H9 (cell line): Measurements from ENCODE around the gene SGCD. TPM values are rescaled to one million over a fixed set of nuclear protein-coding genes. Genes with fewer than 3 reads are reported as not detected.

Experiments used
- DNase-seq: peaks from one replicate; pipeline ENCODE4 v3.0.0-alpha.2; 2017
- H2AFZ ChIP-seq: one replicate; pipeline ENCODE4 v1.6.1; 2013; ENCODE audit warnings: mild to moderate bottlenecking, low read length, control low read depth, moderate library complexity
- H2AK5ac ChIP-seq: 2 replicates; pipeline ENCODE4 v1.6.1; 2013; ENCODE audit warnings: low read length, control low read depth, mixed read lengths; ENCODE audit not compliant: insufficient read length
- H2BK120ac ChIP-seq: one replicate; pipeline ENCODE4 v1.6.1; 2013; ENCODE audit warnings: low read depth, mild to moderate bottlenecking, low read length, control low read depth, inconsistent platforms; ENCODE audit not compliant: poor library complexity, severe bottlenecking
- H2BK12ac ChIP-seq: 2 replicates; pipeline ENCODE4 v1.6.1; 2013; ENCODE audit warnings: low read length, control low read depth, mixed read lengths, low read depth; ENCODE audit not compliant: insufficient read length
- H2BK15ac ChIP-seq: 2 replicates; pipeline ENCODE4 v1.6.1; 2013; ENCODE audit warnings: low read depth, low read length, control low read depth
- H2BK20ac ChIP-seq: one replicate; pipeline ENCODE4 v1.6.1; 2013; ENCODE audit warnings: low read depth, mild to moderate bottlenecking, low read length, control low read depth, inconsistent platforms; ENCODE audit not compliant: poor library complexity, severe bottlenecking
- H2BK5ac ChIP-seq: 2 replicates; pipeline ENCODE4 v1.6.1; 2013; ENCODE audit warnings: low read length, control low read depth, mixed read lengths; ENCODE audit not compliant: insufficient read length
- H3K14ac ChIP-seq: 2 replicates; pipeline ENCODE4 v1.6.1; 2013; ENCODE audit warnings: low read length, control low read depth; ENCODE audit not compliant: insufficient read depth
- H3K18ac ChIP-seq: 2 replicates; pipeline ENCODE4 v1.6.1; 2013; ENCODE audit warnings: low read depth, mild to moderate bottlenecking, mixed read lengths, low read length, control low read depth; ENCODE audit not compliant: insufficient read length
- H3K23ac ChIP-seq: 2 replicates; pipeline ENCODE4 v1.6.1; 2013; ENCODE audit warnings: low read length, control low read depth, mixed read lengths, low read depth; ENCODE audit not compliant: insufficient read length
- H3K23me2 ChIP-seq: 2 replicates; pipeline ENCODE4 v1.6.1; 2013; ENCODE audit warnings: low read depth, mild to moderate bottlenecking, mixed read lengths, low read length, control low read depth; ENCODE audit not compliant: insufficient read length, poor library complexity, severe bottlenecking
- H3K27ac ChIP-seq: 2 replicates; pipeline ENCODE4 v1.5.1; 2013; ENCODE audit warnings: low read length, control low read depth, mixed read lengths, low read depth; ENCODE audit not compliant: insufficient read length
- H3K27me3 ChIP-seq: 2 replicates; pipeline ENCODE4 v1.6.1; 2013; ENCODE audit warnings: low read length, control low read depth, inconsistent platforms; ENCODE audit not compliant: insufficient read depth
- H3K4ac ChIP-seq: 2 replicates; pipeline ENCODE4 v1.6.1; 2013; ENCODE audit warnings: low read depth, mild to moderate bottlenecking, control low read depth, inconsistent platforms, low read length, moderate library complexity
- H3K4me1 ChIP-seq: 2 replicates; pipeline ENCODE4 v1.6.1; 2013; ENCODE audit warnings: low read length, control low read depth, inconsistent platforms; ENCODE audit not compliant: insufficient read depth
- H3K4me2 ChIP-seq: 2 replicates; pipeline ENCODE4 v1.6.1; 2013; ENCODE audit warnings: low read length, control low read depth, mixed read lengths; ENCODE audit not compliant: insufficient read length, insufficient read depth
- H3K56ac ChIP-seq: 2 replicates; pipeline ENCODE4 v1.6.1; 2013; ENCODE audit warnings: low read depth, mild to moderate bottlenecking, mixed read lengths, low read length, control low read depth; ENCODE audit not compliant: insufficient read length
- H3K79me1 ChIP-seq: 2 replicates; pipeline ENCODE4 v1.6.1; 2013; ENCODE audit warnings: low read depth, mild to moderate bottlenecking, moderate library complexity, low read length, control low read depth, inconsistent platforms; ENCODE audit not compliant: insufficient read depth, poor library complexity, severe bottlenecking
- H3K79me2 ChIP-seq: 2 replicates; pipeline ENCODE4 v1.6.1; 2013; ENCODE audit warnings: low read length, control low read depth, inconsistent platforms; ENCODE audit not compliant: insufficient read depth
- H3K9ac ChIP-seq: 2 replicates; pipeline ENCODE4 v1.6.1; 2013; ENCODE audit warnings: low read length, control low read depth, mixed read lengths; ENCODE audit not compliant: insufficient read length; ENCODE audit errors: extremely low read depth
- H3K9me3 ChIP-seq: one replicate; pipeline ENCODE4 v1.6.1; 2013; ENCODE audit warnings: low read depth, low read length, inconsistent platforms; ENCODE audit not compliant: control insufficient read depth
- H3T11ph ChIP-seq: one replicate; pipeline ENCODE4 v1.6.1; 2013; ENCODE audit warnings: mild to moderate bottlenecking, low read length, control low read depth, inconsistent platforms
- H4K20me1 ChIP-seq: one replicate; pipeline ENCODE4 v1.6.1; 2013; ENCODE audit not compliant: control insufficient read depth, insufficient read length, insufficient read depth
- H4K5ac ChIP-seq: 2 replicates; pipeline ENCODE4 v1.6.1; 2013; ENCODE audit warnings: low read depth, mild to moderate bottlenecking, mixed read lengths, low read length, control low read depth; ENCODE audit not compliant: insufficient read length
- H4K8ac ChIP-seq: replicated peaks from 2 replicates; pipeline ENCODE4 v1.6.1; 2013; ENCODE audit warnings: low read length, control low read depth, mixed read lengths, low read depth; ENCODE audit not compliant: insufficient read length
- H4K91ac ChIP-seq: 2 replicates; pipeline ENCODE4 v1.6.1; 2013; ENCODE audit warnings: low read depth, mild to moderate bottlenecking, moderate library complexity, mixed read lengths, low read length, control low read depth; ENCODE audit not compliant: insufficient read length
- H3K27ac Mint-ChIP-seq, 3 experiments: 2 replicates in 2 of 3; 3 replicates in 1 of 3; pipeline ENCODE4 v1.8.0; 2020 to 2021; ENCODE audit warnings: mixed read lengths in 3 of 3, mild to moderate bottlenecking in 1 of 3, moderate library complexity in 1 of 3
- H3K27me3 Mint-ChIP-seq: 2 replicates; pipeline ENCODE4 v1.8.0; 2021; ENCODE audit warnings: low read depth, mild to moderate bottlenecking, moderate library complexity, mixed read lengths
- H3K36me3 Mint-ChIP-seq, 3 experiments: 2 replicates in 2 of 3; 3 replicates in 1 of 3; pipeline ENCODE4 v1.8.0; 2020 to 2021; ENCODE audit warnings: low read depth in 3 of 3, mixed read lengths in 3 of 3; ENCODE audit not compliant: insufficient read depth in 1 of 3
- H3K4me1 Mint-ChIP-seq, 2 experiments: 2 replicates each; pipeline ENCODE4 v1.8.0; 2020; ENCODE audit warnings: mixed read lengths in 2 of 2
- H3K4me3 Mint-ChIP-seq, 2 experiments: 2 replicates in 1 of 2; 3 replicates in 1 of 2; pipeline ENCODE4 v1.8.0; 2020 to 2021; ENCODE audit warnings: mild to moderate bottlenecking in 2 of 2, mixed read lengths in 2 of 2, moderate library complexity in 1 of 2
- H3K9me3 Mint-ChIP-seq, 2 experiments: 2 replicates in 1 of 2; 3 replicates in 1 of 2; pipeline ENCODE4 v1.8.0; 2020; ENCODE audit warnings: mild to moderate bottlenecking in 2 of 2, mixed read lengths in 2 of 2, moderate library complexity in 1 of 2
- WGBS: extraction: QIAGEN DNeasy Blood & Tissue Kit; methylation state at CpG from one replicate; pipeline ENCODE4 v1.1.7; 2013; ENCODE audit warnings: missing lambda C conversion rate, low lambda C conversion rate, mixed read lengths; ENCODE audit not compliant: insufficient read length; ENCODE audit errors: extremely low coverage; 5-methylcytosine and 5-hydroxymethylcytosine counted together
- total RNA-seq: library from RNA; stranded (reverse); gene quantifications from 2 replicates; pipeline ENCODE4 v1.2.1, GENCODE V29; 2021
- TF ChIP-seq, protein P1 (sequence below): fragments of 200-600 bp; sonication (generic); conservative IDR thresholded peaks from 3 replicates; pipeline ENCODE4 v1.8.0; 2021; ENCODE audit warnings: antibody characterized with exemption, mild to moderate bottlenecking

The SGCD gene
- total RNA-seq, 1 experiment from 2014 or later, result 0.11 TPM

DNA sequence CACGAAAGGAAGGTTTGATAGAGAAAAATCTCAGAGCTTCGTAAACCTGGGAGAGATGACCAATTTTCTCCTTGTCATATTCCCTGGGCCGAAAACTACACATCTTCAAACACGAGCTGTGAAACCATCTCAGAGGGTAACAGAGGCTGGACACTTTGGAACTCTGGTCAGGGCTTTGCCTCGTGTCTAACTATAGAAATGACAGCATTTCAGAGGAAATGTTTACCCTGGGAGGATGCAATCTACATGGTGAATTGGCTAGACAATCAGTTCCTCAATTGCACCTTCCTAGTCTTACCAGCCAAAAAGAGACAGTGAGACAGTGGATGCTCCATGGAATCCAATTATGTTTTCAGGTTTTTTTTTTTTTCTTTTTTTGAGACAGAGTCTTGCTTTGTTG lies 414.6 kb downstream of the SGCD start:
- H3K23me2 ChIP-seq, result no peaks in the 10 kb centered on the region
- no peaks in the 10 kb centered on the region; a peak in 2 of 5 replicates for H3K9me3 Mint-ChIP-seq
- DNase-seq, result no peak
- H4K91ac ChIP-seq, result no peak overlapping the region
- H2BK15ac ChIP-seq, result no peak overlapping the region
- no peak overlapping the region for H3K18ac ChIP-seq
- no peak overlapping the region for H4K8ac ChIP-seq
- H3K56ac ChIP-seq, result no peak overlapping the region
- H2BK5ac ChIP-seq, result no peak overlapping the region
- H3K14ac ChIP-seq, result no peak overlapping the region
- no peak overlapping the region for H3K4me3 Mint-ChIP-seq
- no peak overlapping the region for H4K5ac ChIP-seq
- TF ChIP-seq, protein P1, sequence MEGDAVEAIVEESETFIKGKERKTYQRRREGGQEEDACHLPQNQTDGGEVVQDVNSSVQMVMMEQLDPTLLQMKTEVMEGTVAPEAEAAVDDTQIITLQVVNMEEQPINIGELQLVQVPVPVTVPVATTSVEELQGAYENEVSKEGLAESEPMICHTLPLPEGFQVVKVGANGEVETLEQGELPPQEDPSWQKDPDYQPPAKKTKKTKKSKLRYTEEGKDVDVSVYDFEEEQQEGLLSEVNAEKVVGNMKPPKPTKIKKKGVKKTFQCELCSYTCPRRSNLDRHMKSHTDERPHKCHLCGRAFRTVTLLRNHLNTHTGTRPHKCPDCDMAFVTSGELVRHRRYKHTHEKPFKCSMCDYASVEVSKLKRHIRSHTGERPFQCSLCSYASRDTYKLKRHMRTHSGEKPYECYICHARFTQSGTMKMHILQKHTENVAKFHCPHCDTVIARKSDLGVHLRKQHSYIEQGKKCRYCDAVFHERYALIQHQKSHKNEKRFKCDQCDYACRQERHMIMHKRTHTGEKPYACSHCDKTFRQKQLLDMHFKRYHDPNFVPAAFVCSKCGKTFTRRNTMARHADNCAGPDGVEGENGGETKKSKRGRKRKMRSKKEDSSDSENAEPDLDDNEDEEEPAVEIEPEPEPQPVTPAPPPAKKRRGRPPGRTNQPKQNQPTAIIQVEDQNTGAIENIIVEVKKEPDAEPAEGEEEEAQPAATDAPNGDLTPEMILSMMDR, result no peak
- H3K79me2 ChIP-seq, result no peaks in the 10 kb centered on the region
- H3K23ac ChIP-seq, result no peak overlapping the region
- no peak overlapping the region for H2AFZ ChIP-seq
- no peak overlapping the region for H3K27ac Mint-ChIP-seq
- H3K79me1 ChIP-seq, result no peaks in the 10 kb centered on the region
- H4K20me1 ChIP-seq, result no peaks in the 10 kb centered on the region
- H2BK20ac ChIP-seq, result no peak overlapping the region
- no peak overlapping the region for H3K4ac ChIP-seq
- H2AK5ac ChIP-seq, result no peak overlapping the region
- H3K27ac ChIP-seq, result no peak overlapping the region
- WGBS, result no CpG with 5 or more reads among the region's 5 CpGs
- H3K27me3 ChIP-seq, result no peaks in the 10 kb centered on the region
- no peak overlapping the region for H3K9ac ChIP-seq
- no peaks in the 10 kb centered on the region for H3K4me1 ChIP-seq
- H3K36me3 Mint-ChIP-seq, result no peaks in the 10 kb centered on the region
- no peaks in the 10 kb centered on the region for H3K27me3 Mint-ChIP-seq
- H3K4me1 Mint-ChIP-seq, result peaks cover 0 to 9% of the 10 kb centered on the region in 2 experiments; a peak in 2 of 4 replicates
- H3K4me2 ChIP-seq, result no peak overlapping the region
- H2BK120ac ChIP-seq, result no peak overlapping the region
- H3T11ph ChIP-seq, result no peak overlapping the region
- H2BK12ac ChIP-seq, result no peak overlapping the region
- H3K9me3 ChIP-seq, result no peaks in the 10 kb centered on the region
